GM23338 (cell line): ENCODE measurements around the gene TRIM58. TPM values are rescaled to one million over a fixed set of nuclear protein-coding genes. Genes with fewer than 3 reads are reported as not detected.
A peak's percentile ranks its signal among the peaks of the same experiment; 100 is the strongest.

Experiments used
- ATAC-seq: fragments of 200-7000 bp; cut with Tn5 transposase; 3 replicates; pipeline ENCODE4 v1.9.1; 2020
- DNase-seq: peaks from one replicate; pipeline ENCODE4 v3.0.0-alpha.2; 2015; ENCODE audit warnings: low spot score
- H2AFZ ChIP-seq: fragments of 200-600 bp; sonication (generic); 2 replicates; pipeline ENCODE4 v1.8.0; 2016; ENCODE audit warnings: antibody characterized with exemption, mild to moderate bottlenecking, moderate library complexity
- H3F3A ChIP-seq: fragments of 200-600 bp; sonication (generic); replicated peaks from 2 replicates; pipeline ENCODE4 v1.8.0; 2017; ENCODE audit warnings: antibody characterized with exemption, mixed run types, low read depth
- H3K27ac ChIP-seq: fragments of 200-600 bp; sonication (generic); 2 replicates; pipeline ENCODE4 v1.6.1; 2016; ENCODE audit warnings: low read depth
- H3K27me3 ChIP-seq: fragments of 200-600 bp; sonication (generic); 2 replicates; pipeline ENCODE4 v1.8.0; 2016; ENCODE audit warnings: mild to moderate bottlenecking, mixed run types, moderate library complexity; ENCODE audit not compliant: insufficient read depth
- H3K36me3 ChIP-seq: fragments of 200-600 bp; sonication (generic); 2 replicates; pipeline ENCODE4 v1.8.0; 2016; ENCODE audit warnings: mild to moderate bottlenecking; ENCODE audit not compliant: insufficient read depth
- H3K4me1 ChIP-seq: fragments of 200-600 bp; sonication (generic); 2 replicates; pipeline ENCODE4 v1.8.0; 2016; ENCODE audit warnings: mild to moderate bottlenecking, moderate library complexity; ENCODE audit not compliant: insufficient read depth
- H3K4me2 ChIP-seq: fragments of 200-600 bp; sonication (generic); 2 replicates; pipeline ENCODE4 v1.7.1; 2017; ENCODE audit warnings: mixed run types
- H3K4me3 ChIP-seq: fragments of 200-600 bp; sonication (generic); 2 replicates; pipeline ENCODE4 v1.6.1; 2016; ENCODE audit warnings: mixed run types
- H3K79me2 ChIP-seq: fragments of 200-600 bp; sonication (generic); replicated peaks from 2 replicates; pipeline ENCODE4 v1.8.0; 2017; ENCODE audit warnings: mild to moderate bottlenecking; ENCODE audit not compliant: insufficient read depth
- H3K9me2 ChIP-seq: fragments of 200-600 bp; sonication (generic); 2 replicates; pipeline ENCODE4 v1.8.0; 2017; ENCODE audit not compliant: insufficient read depth
- H4K20me1 ChIP-seq: fragments of 200-600 bp; sonication (generic); replicated peaks from 2 replicates; pipeline ENCODE4 v1.8.0; 2017; ENCODE audit warnings: mild to moderate bottlenecking; ENCODE audit not compliant: insufficient read depth
- H3K27ac Mint-ChIP-seq: 2 replicates; pipeline ENCODE4 v1.8.0; 2020; ENCODE audit warnings: inconsistent platforms, mild to moderate bottlenecking, moderate library complexity, mixed read lengths
- H3K27me3 Mint-ChIP-seq: 3 replicates; pipeline ENCODE4 v1.8.0; 2022; ENCODE audit warnings: low read depth, mild to moderate bottlenecking, moderate library complexity, mixed read lengths, inconsistent platforms; ENCODE audit not compliant: insufficient read depth, poor library complexity
- H3K36me3 Mint-ChIP-seq: 3 replicates; pipeline ENCODE4 v1.8.0; 2021; ENCODE audit warnings: low read depth, mild to moderate bottlenecking, inconsistent platforms, moderate library complexity, mixed read lengths
- H3K4me1 Mint-ChIP-seq: 3 replicates; pipeline ENCODE4 v1.8.0; 2020; ENCODE audit warnings: mild to moderate bottlenecking, inconsistent platforms, mixed read lengths
- H3K4me3 Mint-ChIP-seq: 3 replicates; pipeline ENCODE4 v1.8.0; 2021; ENCODE audit warnings: moderate library complexity, mild to moderate bottlenecking, inconsistent platforms, mixed read lengths
- H3K9me3 Mint-ChIP-seq: 3 replicates; pipeline ENCODE4 v1.8.0; 2020; ENCODE audit warnings: moderate library complexity, mild to moderate bottlenecking, inconsistent platforms, mixed read lengths
- CREB1 ChIP-seq: fragments of 250-450 bp; sonication (Bioruptor Pico); IDR thresholded peaks from 2 replicates; pipeline ENCODE4 v1.5.0; 2020; ENCODE audit warnings: low read depth, mild to moderate bottlenecking, moderate library complexity
- EZH2 ChIP-seq: fragments of 200-600 bp; sonication (generic); IDR thresholded peaks from one replicate; pipeline ENCODE4 v1.8.0; 2017; ENCODE audit warnings: antibody characterized with exemption, mild to moderate bottlenecking, low read depth; ENCODE audit not compliant: unreplicated experiment
- EZH2phosphoT487 ChIP-seq: fragments of 200-600 bp; sonication (generic); IDR thresholded peaks from one replicate; pipeline ENCODE4 v1.8.1; 2018; ENCODE audit warnings: antibody characterized with exemption; ENCODE audit not compliant: unreplicated experiment
- JUNB ChIP-seq: IDR thresholded peaks from one replicate; pipeline ENCODE4 v1.6.1; 2016; ENCODE audit warnings: antibody characterized with exemption; ENCODE audit not compliant: unreplicated experiment
- NANOG ChIP-seq: IDR thresholded peaks from 2 replicates; pipeline ENCODE4 v1.6.1; 2016; ENCODE audit warnings: antibody characterized with exemption, borderline replicate concordance
- POLR2AphosphoS5 ChIP-seq: IDR thresholded peaks from 2 replicates; pipeline ENCODE4 v1.6.1; 2016; ENCODE audit warnings: antibody characterized with exemption, low read depth
- STAT1 ChIP-seq: IDR thresholded peaks from one replicate; pipeline ENCODE4 v1.6.1; 2016; ENCODE audit warnings: antibody characterized with exemption; ENCODE audit not compliant: unreplicated experiment
- ZNF114 ChIP-seq: fragments of 250-450 bp; sonication (Bioruptor Pico); IDR thresholded peaks from 2 replicates; pipeline ENCODE4 v1.5.0; 2020; ENCODE audit warnings: mild to moderate bottlenecking, moderate library complexity
- ZNF331 ChIP-seq: fragments of 250-450 bp; sonication (Bioruptor Pico); IDR thresholded peaks from 2 replicates; pipeline ENCODE4 v1.5.0; 2020; ENCODE audit warnings: low read depth, mild to moderate bottlenecking, moderate library complexity
- polyA plus RNA-seq: library from polyadenylated mRNA; unstranded; fragments of >200 nt; fragmentation: Nextera tagmentation; extraction: Ambion mirVana; gene quantifications from 2 replicates; pipeline ENCODE4 v1.2.1, GENCODE V29; 2016
- total RNA-seq: library from RNA; depleted of rRNA; stranded (reverse); fragments of >200 nt; shearing (Covaris generic); gene quantifications from 2 replicates; pipeline ENCODE4 v1.2.3, GENCODE V29; 2014
- TF ChIP-seq, protein P1 (sequence below), 2 experiments: fragments of 200-600 bp in 1 of 2; sonication (generic) in 1 of 2; conservative IDR thresholded peaks; 2 replicates each; pipeline versions ENCODE4 v1.5.1 to v1.6.1; 2016 to 2017; ENCODE audit warnings: antibody characterized with exemption in 2 of 2, low read depth in 2 of 2, mild to moderate bottlenecking in 2 of 2, moderate library complexity in 1 of 2
- TF ChIP-seq, protein P2 (sequence below): IDR thresholded peaks from one replicate; pipeline ENCODE4 v1.6.1; 2018; ENCODE audit warnings: antibody characterized with exemption; ENCODE audit not compliant: unreplicated experiment
- TF ChIP-seq, protein P3 (sequence below): fragments of 250-450 bp; sonication (Bioruptor Pico); IDR thresholded peaks from 2 replicates; pipeline ENCODE4 v1.5.0; 2020; ENCODE audit warnings: mild to moderate bottlenecking, moderate library complexity
- TF ChIP-seq, protein P4 (sequence below): IDR thresholded peaks from 2 replicates; pipeline ENCODE4 v1.6.1; 2016; ENCODE audit warnings: antibody characterized with exemption

The TRIM58 gene
- total and polyA plus RNA-seq, 2 experiments from 2014 or later, result 2.4 to 3.4 TPM

DNA sequence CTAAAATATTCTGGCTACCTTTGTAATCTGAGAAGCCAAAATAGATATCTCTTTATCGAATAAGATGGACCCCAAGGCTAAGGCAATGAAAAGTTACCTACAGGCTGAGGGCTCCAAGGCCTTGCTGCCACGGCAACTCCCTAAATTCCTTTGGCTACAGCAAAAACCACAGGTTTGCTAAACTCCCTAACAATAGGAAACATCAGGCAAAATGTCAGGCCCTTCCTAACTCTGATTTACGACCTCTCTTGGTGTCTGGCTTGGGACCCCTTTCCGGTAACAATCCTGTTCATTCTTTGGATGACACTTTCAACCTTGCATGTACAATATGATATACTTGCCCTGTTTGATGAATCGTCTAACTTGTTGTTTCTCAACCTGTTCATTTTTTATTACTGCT is 51.8 kb downstream of the TRIM58 start:
- no peak overlapping the region for H3K27ac Mint-ChIP-seq
- TF ChIP-seq EZH2phosphoT487 (no peak), POLR2AphosphoS5 (no peak), JUNB (no peak), STAT1 (no peak), EZH2 (no peak), CREB1 (no peak), ZNF331 (CRISPR knock-in tag) (no peak), ZNF114 (no peak), NANOG (no peak)
- TF ChIP-seq, protein P1, sequence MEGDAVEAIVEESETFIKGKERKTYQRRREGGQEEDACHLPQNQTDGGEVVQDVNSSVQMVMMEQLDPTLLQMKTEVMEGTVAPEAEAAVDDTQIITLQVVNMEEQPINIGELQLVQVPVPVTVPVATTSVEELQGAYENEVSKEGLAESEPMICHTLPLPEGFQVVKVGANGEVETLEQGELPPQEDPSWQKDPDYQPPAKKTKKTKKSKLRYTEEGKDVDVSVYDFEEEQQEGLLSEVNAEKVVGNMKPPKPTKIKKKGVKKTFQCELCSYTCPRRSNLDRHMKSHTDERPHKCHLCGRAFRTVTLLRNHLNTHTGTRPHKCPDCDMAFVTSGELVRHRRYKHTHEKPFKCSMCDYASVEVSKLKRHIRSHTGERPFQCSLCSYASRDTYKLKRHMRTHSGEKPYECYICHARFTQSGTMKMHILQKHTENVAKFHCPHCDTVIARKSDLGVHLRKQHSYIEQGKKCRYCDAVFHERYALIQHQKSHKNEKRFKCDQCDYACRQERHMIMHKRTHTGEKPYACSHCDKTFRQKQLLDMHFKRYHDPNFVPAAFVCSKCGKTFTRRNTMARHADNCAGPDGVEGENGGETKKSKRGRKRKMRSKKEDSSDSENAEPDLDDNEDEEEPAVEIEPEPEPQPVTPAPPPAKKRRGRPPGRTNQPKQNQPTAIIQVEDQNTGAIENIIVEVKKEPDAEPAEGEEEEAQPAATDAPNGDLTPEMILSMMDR (conservative IDR thresholded peaks at IDR 0.05; ENCODE audit: low read depth in 2 of 2), result no peak
- TF ChIP-seq, protein P2, sequence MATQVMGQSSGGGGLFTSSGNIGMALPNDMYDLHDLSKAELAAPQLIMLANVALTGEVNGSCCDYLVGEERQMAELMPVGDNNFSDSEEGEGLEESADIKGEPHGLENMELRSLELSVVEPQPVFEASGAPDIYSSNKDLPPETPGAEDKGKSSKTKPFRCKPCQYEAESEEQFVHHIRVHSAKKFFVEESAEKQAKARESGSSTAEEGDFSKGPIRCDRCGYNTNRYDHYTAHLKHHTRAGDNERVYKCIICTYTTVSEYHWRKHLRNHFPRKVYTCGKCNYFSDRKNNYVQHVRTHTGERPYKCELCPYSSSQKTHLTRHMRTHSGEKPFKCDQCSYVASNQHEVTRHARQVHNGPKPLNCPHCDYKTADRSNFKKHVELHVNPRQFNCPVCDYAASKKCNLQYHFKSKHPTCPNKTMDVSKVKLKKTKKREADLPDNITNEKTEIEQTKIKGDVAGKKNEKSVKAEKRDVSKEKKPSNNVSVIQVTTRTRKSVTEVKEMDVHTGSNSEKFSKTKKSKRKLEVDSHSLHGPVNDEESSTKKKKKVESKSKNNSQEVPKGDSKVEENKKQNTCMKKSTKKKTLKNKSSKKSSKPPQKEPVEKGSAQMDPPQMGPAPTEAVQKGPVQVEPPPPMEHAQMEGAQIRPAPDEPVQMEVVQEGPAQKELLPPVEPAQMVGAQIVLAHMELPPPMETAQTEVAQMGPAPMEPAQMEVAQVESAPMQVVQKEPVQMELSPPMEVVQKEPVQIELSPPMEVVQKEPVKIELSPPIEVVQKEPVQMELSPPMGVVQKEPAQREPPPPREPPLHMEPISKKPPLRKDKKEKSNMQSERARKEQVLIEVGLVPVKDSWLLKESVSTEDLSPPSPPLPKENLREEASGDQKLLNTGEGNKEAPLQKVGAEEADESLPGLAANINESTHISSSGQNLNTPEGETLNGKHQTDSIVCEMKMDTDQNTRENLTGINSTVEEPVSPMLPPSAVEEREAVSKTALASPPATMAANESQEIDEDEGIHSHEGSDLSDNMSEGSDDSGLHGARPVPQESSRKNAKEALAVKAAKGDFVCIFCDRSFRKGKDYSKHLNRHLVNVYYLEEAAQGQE, result no peak
- TF ChIP-seq, protein P3, sequence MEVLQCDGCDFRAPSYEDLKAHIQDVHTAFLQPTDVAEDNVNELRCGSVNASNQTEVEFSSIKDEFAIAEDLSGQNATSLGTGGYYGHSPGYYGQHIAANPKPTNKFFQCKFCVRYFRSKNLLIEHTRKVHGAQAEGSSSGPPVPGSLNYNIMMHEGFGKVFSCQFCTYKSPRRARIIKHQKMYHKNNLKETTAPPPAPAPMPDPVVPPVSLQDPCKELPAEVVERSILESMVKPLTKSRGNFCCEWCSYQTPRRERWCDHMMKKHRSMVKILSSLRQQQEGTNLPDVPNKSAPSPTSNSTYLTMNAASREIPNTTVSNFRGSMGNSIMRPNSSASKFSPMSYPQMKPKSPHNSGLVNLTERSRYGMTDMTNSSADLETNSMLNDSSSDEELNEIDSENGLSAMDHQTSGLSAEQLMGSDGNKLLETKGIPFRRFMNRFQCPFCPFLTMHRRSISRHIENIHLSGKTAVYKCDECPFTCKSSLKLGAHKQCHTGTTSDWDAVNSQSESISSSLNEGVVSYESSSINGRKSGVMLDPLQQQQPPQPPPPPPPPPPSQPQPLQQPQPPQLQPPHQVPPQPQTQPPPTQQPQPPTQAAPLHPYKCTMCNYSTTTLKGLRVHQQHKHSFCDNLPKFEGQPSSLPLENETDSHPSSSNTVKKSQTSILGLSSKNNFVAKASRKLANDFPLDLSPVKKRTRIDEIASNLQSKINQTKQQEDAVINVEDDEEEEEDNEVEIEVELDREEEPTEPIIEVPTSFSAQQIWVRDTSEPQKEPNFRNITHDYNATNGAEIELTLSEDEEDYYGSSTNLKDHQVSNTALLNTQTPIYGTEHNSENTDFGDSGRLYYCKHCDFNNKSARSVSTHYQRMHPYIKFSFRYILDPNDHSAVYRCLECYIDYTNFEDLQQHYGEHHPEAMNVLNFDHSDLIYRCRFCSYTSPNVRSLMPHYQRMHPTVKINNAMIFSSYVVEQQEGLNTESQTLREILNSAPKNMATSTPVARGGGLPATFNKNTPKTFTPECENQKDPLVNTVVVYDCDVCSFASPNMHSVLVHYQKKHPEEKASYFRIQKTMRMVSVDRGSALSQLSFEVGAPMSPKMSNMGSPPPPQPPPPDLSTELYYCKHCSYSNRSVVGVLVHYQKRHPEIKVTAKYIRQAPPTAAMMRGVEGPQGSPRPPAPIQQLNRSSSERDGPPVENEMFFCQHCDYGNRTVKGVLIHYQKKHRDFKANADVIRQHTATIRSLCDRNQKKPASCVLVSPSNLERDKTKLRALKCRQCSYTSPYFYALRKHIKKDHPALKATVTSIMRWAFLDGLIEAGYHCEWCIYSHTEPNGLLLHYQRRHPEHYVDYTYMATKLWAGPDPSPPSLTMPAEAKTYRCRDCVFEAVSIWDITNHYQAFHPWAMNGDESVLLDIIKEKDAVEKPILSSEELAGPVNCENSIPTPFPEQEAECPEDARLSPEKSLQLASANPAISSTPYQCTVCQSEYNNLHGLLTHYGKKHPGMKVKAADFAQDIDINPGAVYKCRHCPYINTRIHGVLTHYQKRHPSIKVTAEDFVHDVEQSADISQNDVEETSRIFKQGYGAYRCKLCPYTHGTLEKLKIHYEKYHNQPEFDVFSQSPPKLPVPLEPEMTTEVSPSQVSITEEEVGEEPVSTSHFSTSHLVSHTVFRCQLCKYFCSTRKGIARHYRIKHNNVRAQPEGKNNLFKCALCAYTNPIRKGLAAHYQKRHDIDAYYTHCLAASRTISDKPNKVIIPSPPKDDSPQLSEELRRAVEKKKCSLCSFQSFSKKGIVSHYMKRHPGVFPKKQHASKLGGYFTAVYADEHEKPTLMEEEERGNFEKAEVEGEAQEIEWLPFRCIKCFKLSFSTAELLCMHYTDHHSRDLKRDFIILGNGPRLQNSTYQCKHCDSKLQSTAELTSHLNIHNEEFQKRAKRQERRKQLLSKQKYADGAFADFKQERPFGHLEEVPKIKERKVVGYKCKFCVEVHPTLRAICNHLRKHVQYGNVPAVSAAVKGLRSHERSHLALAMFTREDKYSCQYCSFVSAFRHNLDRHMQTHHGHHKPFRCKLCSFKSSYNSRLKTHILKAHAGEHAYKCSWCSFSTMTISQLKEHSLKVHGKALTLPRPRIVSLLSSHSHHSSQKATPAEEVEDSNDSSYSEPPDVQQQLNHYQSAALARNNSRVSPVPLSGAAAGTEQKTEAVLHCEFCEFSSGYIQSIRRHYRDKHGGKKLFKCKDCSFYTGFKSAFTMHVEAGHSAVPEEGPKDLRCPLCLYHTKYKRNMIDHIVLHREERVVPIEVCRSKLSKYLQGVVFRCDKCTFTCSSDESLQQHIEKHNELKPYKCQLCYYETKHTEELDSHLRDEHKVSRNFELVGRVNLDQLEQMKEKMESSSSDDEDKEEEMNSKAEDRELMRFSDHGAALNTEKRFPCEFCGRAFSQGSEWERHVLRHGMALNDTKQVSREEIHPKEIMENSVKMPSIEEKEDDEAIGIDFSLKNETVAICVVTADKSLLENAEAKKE (CRISPR knock-in tag), result no peak
- TF ChIP-seq, protein P4, sequence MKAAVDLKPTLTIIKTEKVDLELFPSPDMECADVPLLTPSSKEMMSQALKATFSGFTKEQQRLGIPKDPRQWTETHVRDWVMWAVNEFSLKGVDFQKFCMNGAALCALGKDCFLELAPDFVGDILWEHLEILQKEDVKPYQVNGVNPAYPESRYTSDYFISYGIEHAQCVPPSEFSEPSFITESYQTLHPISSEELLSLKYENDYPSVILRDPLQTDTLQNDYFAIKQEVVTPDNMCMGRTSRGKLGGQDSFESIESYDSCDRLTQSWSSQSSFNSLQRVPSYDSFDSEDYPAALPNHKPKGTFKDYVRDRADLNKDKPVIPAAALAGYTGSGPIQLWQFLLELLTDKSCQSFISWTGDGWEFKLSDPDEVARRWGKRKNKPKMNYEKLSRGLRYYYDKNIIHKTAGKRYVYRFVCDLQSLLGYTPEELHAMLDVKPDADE, result no peak
- H3F3A ChIP-seq, result 0 out of 2 replicates have a peak, but pooled peaks cover 3% of the 10 kb centered on the region
- H3K36me3 Mint-ChIP-seq, result peaks cover 40% of the 10 kb centered on the region
- H4K20me1 ChIP-seq, result no peaks in the 10 kb centered on the region
- peaks cover 20% of the 10 kb centered on the region for H3K4me1 ChIP-seq
- H3K27ac ChIP-seq, result peak overlapping the region; percentile 98; the same call in 1 of the 2 replicates
- H3K4me1 Mint-ChIP-seq, result peaks cover 14% of the 10 kb centered on the region
- H3K9me3 Mint-ChIP-seq, result peaks cover 90% of the 10 kb centered on the region
- H3K27me3 Mint-ChIP-seq, result peaks cover 3% of the 10 kb centered on the region
- H3K27me3 ChIP-seq, result no peaks in the 10 kb centered on the region
- peak overlapping the region; percentile 50; the same call in 1 of the 2 replicates for H3K4me2 ChIP-seq
- H3K4me3 Mint-ChIP-seq, result no peak overlapping the region
- peak; percentile 48 for DNase-seq
- H2AFZ ChIP-seq, result no peak overlapping the region; the same call in 1 of the 2 replicates
- no peak for ATAC-seq
- H3K9me2 ChIP-seq, result no peaks in the 10 kb centered on the region
- no peaks in the 10 kb centered on the region for H3K79me2 ChIP-seq
- H3K36me3 ChIP-seq, result no peaks in the 10 kb centered on the region
- no peak overlapping the region for H3K4me3 ChIP-seq
